K562 (cell line): Measurements from ENCODE around the gene ATXN1. TPM values are rescaled to one million over a fixed set of nuclear protein-coding genes. Genes with fewer than 3 reads are reported as not detected.
A peak's percentile ranks its signal among the peaks of the same experiment; 100 is the strongest.

Source experiments
- CUX1 ChIP-seq: fragments of 200-800 bp; sonication (Bioruptor generic); IDR thresholded peaks from 2 replicates; pipeline ENCODE4 v1.6.1; 2016; ENCODE audit warnings: missing genetic modification characterization, missing compliant biosample characterization
- E2F8 ChIP-seq: fragments of 450-650 bp; IDR thresholded peaks from 2 replicates; pipeline ENCODE4 v1.7.1; 2018; ENCODE audit warnings: mild to moderate bottlenecking, low read depth; ENCODE audit not compliant: partially characterized antibody
- HDAC8 ChIP-seq: fragments of 450-650 bp; IDR thresholded peaks from 2 replicates; pipeline ENCODE4 v1.6.1; 2016; ENCODE audit warnings: mild to moderate bottlenecking, missing genetic modification characterization, moderate library complexity, missing compliant biosample characterization
- LEF1 ChIP-seq: fragments of 450-650 bp; IDR thresholded peaks from 2 replicates; pipeline ENCODE4 v1.6.1; 2016; ENCODE audit warnings: mild to moderate bottlenecking
- MECOM ChIP-seq: fragments of 250-450 bp; sonication (Bioruptor Pico); IDR thresholded peaks from 2 replicates; pipeline ENCODE4 v1.8.0; 2022; ENCODE audit warnings: inconsistent platforms
- NR4A1 ChIP-seq, 2 experiments: fragments of 250-450 bp in 1 of 2; fragments of 450-650 bp in 1 of 2; sonication (Bioruptor Pico) in 1 of 2; IDR thresholded peaks; 2 replicates each; pipeline versions ENCODE4 v1.4.0 to v1.6.1; 2016 to 2020; ENCODE audit warnings: mild to moderate bottlenecking in 2 of 2, missing compliant biosample characterization in 1 of 2, missing genetic modification characterization in 1 of 2, moderate library complexity in 1 of 2
- PBX2 ChIP-seq, 2 experiments: IDR thresholded peaks in 1 of 2; conservative IDR thresholded peaks in 1 of 2; 2 replicates each; pipeline ENCODE4 v1.6.1; 2016; ENCODE audit warnings: low read depth in 2 of 2, mild to moderate bottlenecking in 1 of 2, missing compliant biosample characterization in 1 of 2, missing genetic modification characterization in 1 of 2, moderate library complexity in 1 of 2
- RFX5 ChIP-seq: IDR thresholded peaks from 2 replicates; pipeline ENCODE4 v1.6.1; 2011; ENCODE audit warnings: low read depth, mild to moderate bottlenecking, improper control_type of control experiment, low read length
- TBP ChIP-seq: optimal IDR thresholded peaks from 2 replicates; pipeline ENCODE3; 2011; ENCODE audit warnings: low read depth, low read length, improper control_type of control experiment
- polyA plus RNA-seq, 8 experiments: library from polyadenylated mRNA; depleted of rRNA in 4 of 8; stranded (reverse) in 5 of 8; unstranded in 3 of 8; fragments of >200 nt; fragmentation: Nextera tagmentation in 2 of 8; fragmentation: Illumina TruSeq in 1 of 8; extraction: Ambion mirVana in 2 of 8; extraction: Trizol in 1 of 8; gene quantifications; 2 replicates each; pipeline versions ENCODE4 v1.2.1 to v1.2.3, GENCODE V29; 2011 to 2014; ENCODE audit warnings: inconsistent platforms in 1 of 8, missing spikeins in 1 of 8
- total RNA-seq, 7 experiments: library from RNA; depleted of rRNA in 6 of 7; stranded (reverse); fragments of >200 nt in 6 of 7; fragmentation: Illumina TruSeq in 2 of 7; extraction: Trizol in 2 of 7; gene quantifications; 2 replicates each; pipeline versions ENCODE4 v1.2.1 to v1.2.3, GENCODE V29; 2011 to 2021; ENCODE audit warnings: low replicate concordance in 1 of 7

Gene ATXN1
- total and polyA plus RNA-seq, 9 of the 15 experiments (the other 6 are each of a cell fraction or from before 2014, with no cell fraction given): under 0.01 to 1.2 (median 0.58) TPM

DNA sequence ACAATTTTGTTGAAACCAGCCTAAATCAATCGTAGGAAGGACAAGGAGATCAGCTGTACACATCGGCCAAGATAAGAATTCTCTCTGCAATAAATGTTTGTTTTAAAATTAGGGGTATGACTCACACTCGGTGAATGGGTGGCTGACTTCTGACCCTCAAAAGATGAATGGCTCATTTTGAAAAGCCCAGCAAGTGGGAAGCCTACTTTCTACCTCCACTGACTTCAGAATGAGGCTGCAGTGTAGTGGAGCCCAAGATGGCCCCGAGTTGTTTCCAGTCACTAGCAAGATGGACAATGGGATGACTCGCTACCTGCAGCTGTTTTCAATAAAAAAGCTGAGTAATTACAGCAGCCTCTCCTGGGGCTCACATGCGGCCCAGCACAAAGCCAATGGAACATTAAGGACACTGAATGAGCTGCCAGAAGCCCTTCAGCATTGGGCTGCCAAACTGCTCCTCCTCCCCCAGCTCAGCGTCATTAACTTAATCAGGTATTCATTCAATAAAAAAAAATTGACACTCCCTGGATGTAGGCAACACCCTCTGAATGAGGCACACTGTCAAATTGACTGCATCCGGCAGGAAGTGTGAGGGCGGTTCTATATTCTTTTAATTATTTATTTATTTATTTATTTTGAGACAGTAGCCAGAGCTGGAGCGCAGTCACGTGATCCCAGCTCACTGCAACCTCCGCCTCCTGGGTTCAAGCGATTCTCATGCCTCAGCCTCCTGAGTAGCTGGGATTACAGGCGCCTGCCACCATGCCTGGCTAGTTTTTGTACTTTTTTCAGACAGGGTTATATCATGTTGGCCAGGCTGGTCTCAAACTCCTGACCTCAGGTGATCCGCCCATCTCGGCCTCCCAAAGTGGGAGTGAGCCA lies 415.6 kb downstream of the ATXN1 start (continued):
- TF ChIP-seq PBX2 (CRISPR knock-in tag; IDR thresholded peaks at IDR 0.05; ENCODE audit: low read depth) (no peak), PBX2 (tag; conservative IDR thresholded peaks at IDR 0.05; ENCODE audit: low read depth) (peak; percentile 55; the same call in 1 of the 2 replicates), HDAC8 (tag) (no peak), NR4A1 (CRISPR knock-in tag; IDR thresholded peaks at IDR 0.05) (no peak), NR4A1 (tag; IDR thresholded peaks at IDR 0.05) (no peak), CUX1 (0 out of 2 replicates have a peak, but pooled peaks have one; percentile 31), RFX5 (no peak), MECOM (CRISPR knock-in tag) (0 out of 2 replicates have a peak, but pooled peaks have one; percentile 40), E2F8 (no peak), LEF1 (peak; percentile 53; the same call in 1 of the 2 replicates), TBP (no peak)
